Stimulated activated CD4-positive, alpha-beta T cell treated with anti-CD3 and anti-CD28 coated beads, TNF-alpha, amount 100 ng/mL, for 1 hour (primary cell): ENCODE results near the gene CEBPB.
"Not testable (repeated sequence)": the region's sequence is repeated elsewhere in the genome, so short reads cannot be mapped to it uniquely, and the experiment has no call there.

Source experiments
- DNase-seq, 3 donors: peaks; one replicate each; pipeline ENCODE4 v3.0.0-alpha.2; 2020; ENCODE audit warnings: low read depth in 3 of 3, low spot score in 1 of 3

Gene CEBPB

DNA sequence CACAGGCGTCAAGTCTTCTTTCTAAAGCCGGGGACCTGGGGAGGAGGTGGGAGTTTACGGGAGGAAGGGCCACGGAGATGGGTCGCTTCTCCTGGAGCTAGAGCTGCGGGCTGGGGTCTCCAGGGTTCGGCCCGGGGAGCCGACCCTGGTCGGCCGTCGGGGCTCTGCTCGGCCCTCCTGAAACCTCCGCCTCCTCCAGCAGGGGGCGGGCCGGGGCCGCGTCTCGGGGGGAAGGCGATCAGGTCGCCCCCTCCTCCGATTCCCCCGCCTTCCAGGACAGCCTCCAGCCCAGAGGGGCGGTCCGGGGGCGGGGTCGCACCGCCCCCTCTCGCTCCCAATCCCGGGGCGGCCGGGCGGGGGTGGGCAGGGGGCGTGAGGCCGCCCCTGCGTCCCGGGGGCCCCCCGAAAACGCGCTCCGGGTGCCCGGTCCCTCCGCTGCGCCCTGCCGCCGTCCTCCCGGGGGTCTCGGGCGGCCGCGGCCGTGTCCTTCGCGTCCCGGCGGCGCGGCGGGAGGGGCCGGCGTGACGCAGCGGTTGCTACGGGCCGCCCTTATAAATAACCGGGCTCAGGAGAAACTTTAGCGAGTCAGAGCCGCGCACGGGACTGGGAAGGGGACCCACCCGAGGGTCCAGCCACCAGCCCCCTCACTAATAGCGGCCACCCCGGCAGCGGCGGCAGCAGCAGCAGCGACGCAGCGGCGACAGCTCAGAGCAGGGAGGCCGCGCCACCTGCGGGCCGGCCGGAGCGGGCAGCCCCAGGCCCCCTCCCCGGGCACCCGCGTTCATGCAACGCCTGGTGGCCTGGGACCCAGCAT lies at the start of gene CEBPB:
Gene CEBPB (plus strand): TSS at position 580 of the 814 bp plus-strand sequence. CDS start 204 bp downstream, at position 784.
- peak; percentile 57 to 74 (median 70) for DNase-seq

DNA sequence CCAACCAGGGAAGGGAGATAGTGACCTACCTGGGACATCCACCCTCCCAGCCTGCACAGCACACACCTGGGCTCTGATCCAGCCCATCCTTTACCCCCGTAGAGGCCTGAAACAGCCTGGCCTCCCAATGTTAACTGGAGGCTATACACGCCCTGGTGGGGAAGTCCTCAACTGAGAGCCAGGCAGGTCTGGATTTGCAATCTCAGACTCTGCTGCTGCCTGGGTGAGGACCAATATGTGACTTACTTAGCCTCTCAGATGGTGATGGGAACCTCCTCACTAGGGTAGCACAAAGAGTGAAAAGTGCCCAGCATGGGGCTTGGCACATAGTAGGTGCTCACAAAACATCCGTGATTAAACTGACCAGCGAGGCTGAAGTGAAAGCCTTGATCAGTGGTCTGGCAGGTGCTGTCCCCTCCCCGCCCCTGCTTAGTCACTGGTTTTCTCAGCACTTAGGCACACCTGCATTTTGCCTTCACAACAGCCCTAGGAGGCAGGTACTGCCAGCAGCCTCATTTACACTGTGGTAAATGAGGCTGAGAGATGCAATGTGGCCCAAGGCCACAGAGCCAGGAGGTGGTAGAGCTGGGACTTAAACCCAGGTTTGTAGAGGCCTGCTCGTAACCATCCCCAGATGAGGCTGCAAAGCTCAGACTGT lies 49.5 kb upstream of the CEBPB start:
- DNase-seq, result no peak

DNA sequence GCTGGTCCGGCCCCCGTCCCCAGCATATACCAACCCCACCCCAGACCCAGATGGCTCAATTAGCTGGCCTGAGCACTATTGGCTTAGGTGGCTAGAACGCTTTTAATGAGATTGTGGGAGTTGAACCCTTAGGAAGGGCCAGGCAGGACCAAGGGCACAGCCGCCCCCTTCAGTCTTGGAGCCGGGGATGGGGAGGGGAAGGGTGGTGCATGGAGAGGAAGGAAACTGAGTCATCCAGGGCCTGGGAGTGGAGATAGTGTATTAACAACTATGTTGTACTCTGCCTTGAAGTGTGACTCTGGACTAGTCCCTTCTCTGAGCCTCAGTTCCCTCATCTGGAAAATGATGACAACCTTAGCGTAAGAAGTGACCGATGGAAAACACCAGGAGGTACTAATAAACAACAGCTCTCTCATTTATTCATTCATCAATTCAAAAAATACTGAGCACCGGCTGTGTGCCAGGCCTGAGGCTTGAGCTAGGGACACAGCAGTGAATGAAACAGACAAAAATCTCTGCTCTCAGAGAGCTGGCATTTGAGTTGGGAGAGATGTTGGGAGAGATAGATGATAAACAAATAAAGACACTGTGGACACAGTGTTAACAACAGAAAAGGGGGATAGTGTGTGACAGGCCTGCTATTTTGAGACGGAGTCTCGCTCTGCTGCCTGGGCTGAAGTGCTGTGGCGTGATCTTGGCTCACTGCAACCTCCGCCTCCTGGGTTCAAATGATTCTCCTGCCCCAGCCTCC lies 48.6 kb upstream of the CEBPB start:
- DNase-seq, result no peak

DNA sequence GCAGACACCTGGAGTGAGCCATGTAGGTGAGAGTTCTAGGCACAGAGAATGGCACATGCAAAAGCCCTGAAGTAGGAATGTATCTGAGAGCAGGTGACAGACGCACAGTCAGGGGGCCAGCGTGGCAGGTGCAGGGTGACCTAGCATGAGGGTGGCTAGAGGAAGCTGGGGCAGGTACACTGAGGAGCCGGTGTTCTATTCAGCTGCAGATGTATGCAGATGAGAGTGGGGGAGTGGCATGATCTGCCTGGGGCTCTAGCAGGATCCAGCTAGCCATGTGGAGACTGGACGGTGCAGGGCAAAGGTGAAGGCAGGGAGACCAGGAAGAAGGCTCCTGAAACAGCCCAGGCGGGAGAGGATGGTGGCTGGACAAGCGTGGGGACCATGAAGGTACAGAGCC lies 47.8 kb upstream of the CEBPB start:
- DNase-seq, result no peak

DNA sequence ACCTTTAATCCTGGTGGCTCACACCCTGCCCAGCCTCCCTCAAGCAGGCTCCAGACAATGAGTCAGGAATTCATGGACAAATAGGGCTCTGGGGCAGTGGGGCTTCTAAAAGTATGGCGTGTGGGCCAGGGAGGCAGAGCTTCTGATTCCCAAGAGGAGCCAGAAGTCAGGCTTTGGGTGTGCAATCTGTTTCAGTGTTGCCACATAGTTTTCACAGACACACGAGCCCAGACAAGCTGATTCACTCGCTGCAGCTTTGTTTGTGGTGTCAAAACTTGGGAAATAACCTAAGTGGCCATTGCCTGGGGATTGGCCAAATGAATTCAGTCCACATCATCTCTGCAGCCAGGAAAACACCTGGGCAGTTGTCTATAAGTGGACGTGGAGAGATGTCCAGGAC lies 46.3 kb upstream of the CEBPB start:
- no peak for DNase-seq

DNA sequence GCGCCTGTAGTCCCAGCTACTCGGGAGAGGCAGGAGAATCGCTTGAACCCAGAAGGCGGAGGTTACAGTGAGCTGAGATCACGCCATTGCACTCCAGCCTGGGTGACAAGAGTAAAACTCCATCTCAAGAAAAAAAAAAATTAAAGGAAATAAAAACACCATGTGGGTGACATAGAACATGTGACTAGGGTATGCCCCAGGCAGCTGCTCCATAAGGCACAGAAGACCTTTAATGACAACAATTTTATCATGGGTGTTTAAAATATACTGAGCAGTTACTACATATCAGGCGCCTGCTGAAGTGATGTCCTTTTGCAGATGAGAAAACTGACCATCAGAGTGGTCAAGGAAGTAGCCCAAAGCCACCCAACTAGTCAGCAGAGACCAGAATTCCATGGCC lies 45.1 kb upstream of the CEBPB start:
- no peak for DNase-seq

DNA sequence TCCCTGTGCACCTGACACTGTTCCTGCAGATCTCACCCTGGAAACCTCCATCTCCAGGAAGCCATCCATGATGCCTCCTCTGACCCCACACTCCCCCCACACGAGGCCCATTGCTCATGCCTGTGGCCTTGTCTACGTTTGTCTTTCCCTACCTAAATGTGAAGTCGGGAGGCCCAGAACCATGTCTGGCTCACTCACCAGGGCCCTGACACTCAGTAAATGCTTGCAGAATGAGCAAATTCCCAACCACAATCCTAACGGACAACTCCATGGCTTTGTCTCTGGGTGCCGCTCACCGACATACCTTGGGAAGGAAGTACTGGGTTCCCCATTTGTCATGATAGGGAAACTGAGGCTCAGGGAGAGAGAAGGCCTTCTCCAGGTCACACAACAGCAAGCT lies 44.4 kb upstream of the CEBPB start:
- DNase-seq, result no peak

DNA sequence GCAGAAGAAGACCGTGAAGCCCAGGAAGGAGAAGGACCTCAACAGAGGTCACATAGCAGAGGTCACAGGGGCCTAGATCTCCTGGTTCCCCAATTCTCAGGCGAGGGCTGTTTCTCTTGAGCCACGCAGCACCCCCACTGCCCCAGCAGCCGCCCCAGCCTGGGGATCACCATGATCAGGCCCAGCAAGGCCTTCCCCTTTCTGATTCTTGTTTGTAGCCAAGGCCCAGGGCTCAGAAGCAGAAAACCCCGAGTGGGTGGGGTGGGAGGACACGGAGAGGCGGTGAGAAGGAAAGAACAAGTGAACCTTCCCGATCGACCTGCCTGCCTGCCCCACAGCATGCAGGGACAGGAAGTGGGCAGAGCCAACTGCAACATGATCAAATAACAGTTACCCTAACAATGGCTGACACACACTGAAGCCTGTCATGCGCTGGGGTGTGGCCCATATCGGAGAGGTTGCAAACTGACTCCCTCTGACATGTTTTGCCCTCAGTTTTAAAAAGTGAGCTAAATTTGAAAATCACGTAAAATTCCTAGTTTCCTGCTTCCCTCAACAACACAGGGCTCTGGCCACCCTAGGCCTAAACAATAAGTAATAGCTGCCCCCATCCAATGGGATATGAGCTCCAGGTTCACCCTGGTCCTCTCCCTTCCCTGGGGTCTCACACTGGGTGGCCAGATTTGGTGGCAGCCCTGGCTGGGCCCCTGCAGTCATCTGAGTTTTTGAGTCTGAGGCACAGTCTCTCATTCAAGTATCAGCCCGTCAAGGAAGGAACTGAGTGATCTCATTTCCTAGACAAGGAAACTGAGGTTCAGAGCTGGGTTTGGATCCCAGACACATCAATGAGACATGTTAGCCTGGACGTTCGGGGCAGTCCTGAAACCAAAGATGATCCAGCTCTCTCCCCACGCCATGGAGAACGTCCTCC lies 43.6 kb upstream of the CEBPB start:
- DNase-seq, result peak; percentile 55 to 60 (median 60)

DNA sequence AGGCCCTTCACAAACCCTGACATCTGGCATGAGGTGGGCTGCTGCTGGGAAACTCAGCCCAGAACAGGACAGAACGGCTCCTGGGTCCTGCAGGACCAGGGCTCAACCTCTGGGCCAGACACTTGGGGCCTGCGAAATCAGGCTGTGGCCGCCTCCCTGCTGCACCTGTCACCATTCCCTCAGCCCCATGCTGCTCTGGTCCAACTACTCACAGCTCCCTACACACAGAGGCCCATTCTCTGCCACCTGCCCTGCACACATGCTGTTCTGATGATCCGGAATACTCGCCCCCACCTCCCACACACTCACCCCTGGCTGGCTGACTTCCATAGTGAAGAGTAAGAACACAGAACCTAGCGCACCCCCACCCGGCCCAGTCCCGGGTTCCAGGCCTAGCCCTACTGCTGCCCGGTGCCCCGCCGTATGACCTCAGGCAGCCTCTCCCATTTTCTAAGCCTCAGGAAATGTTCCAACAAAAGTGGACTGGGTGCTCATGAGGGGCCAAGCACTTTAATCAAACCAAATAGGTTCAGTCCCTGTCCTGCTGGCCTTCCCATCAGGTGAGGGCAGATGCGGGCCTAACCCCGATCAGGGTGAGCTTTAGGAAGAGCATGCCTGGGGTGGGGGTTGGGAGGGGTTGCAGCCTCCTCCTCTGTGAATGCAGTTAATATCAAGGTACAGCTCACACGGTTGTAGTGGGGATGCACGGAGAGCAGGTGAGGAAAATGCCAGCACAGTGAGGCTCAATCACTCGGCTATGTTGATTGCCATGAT lies 41.0 kb upstream of the CEBPB start:
- DNase-seq, result no peak

DNA sequence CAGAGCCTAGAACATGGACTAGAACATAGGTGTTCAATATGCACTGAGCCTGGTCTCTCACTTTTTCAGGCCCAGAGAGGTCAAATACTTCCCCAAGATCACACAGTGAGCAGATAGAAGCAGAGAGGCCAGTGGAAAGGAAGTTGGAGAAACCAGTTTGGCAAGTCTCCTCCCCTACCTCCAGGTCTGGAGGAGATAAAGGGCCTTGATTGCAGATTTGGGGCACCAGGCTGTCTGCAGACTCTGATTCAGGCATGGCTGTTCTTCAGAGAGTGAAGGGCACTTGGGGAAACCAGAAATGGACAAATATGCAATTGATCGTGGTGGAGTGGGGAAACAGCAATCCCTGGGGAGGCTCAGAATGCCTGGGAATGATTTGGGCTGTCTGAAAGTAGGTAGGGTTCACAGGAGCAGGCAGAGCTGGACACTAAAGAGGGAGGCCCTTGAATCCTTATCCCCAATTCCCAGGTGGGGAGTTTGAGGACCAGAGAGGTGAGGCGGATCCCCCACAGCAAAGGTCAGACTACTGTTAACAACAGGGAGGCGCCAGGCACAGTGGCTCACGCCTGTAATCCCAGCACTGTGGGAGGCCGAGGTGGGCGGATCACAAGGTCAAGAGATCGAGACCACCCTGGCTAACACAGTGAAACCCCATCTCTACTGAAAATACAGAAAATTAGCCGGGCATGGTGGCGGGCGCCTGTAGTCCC lies 39.4 kb upstream of the CEBPB start:
- no peak for DNase-seq

DNA sequence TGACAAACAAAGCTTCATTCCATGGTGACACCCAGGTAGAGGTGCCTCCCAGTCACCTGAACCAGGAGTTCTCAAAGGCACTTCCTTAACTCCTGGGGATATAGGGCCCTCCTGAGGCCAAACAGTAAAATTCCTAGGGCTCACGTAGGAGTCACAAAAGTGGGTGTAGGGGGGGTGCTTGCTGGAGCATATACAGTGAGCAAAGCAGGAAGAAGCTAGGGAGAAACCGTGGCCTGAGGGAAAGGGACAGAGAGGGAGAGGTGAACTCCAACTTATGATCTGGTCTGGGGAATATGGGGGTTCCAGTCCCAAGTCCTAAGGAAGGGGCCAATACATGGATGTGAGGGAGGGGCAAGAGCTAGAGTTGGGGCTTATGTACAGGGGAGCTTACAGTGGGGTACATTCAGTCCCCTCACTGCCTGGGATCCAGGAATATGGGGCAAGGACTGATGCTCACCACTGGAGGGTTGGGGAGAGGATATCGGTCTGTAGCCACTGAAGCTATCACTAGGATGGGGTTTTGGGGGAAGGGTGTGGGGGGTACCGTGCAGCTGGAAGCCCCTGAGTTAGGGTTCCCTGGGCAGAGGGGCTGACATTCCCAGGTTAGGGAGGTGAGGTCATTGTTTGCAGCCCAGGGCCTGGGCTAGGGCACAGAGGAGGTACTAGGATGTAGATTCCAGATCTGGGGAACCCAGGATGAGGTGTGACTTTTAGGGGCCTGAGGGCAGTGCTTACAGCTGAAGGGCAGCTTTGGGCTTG lies 38.1 kb upstream of the CEBPB start:
- DNase-seq, result no peak

DNA sequence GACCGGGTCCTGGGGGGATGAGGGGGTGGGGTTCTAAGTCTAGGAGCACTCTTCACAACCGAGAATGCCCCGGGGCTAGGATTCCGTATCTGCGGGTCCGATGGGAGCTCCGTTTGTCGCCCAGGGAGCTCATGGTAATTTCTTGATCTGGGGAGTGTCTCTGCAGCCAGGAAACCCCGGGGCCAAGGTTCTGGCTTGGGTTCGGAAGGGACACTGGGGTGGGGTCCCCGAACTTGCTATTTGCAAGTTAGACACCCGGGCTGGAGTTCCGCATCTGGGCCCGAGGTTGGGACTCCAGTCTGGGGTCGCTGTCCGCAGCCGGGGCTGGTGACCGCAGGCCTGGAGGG lies 37.5 kb upstream of the CEBPB start:
- peak in 1 of 3 donors; percentile 11 for DNase-seq

DNA sequence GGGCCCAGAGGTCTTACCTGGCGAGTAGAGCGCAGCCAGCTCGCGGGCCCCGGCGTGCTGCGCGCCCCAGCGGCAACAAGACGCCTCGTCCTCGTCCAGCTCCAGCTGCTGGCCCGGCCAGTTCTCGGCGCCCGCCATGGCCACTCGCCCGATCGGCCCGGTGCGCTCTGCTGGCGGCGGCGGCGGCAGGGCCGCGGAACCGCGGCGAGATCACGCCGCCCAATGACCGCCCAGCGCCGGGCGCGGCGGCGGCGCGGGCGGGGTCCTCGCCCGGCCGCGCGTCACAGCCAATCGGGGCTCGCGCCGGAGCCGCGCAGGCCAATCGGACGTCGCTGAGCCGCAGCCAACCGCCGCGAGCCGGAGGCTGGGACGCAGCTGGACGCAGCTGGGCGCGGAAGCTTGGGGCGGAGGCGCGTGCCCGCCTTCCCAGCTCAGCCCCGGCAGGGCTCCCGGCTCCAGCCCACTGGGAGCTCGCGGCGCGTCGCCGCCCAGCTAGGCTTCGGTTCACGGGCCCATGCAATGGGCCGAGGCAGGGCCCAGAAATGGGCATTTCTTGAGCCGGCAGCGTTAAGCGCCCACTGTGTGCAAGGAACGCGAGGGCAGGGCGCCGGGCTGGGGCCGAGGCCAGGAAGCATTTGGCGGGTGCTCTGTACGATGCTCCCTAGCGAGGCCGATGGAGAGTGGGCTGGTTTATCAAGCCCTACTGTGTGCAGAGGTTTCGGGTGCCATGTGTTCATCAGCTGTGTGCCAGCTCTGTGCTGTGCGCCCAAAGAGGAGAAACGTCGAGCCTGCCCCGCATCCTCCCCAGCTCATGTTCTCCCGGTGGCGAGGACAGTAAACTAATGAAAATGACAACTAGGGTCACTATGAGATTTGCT lies 36.9 kb upstream of the CEBPB start, which contains the start of gene PEDS1:
Gene PEDS1 (minus strand): TSS at position 224 of the 878 bp plus-strand sequence. CDS start 86 bp downstream, at position 138.
- peak; percentile 41 to 67 (median 53) for DNase-seq

DNA sequence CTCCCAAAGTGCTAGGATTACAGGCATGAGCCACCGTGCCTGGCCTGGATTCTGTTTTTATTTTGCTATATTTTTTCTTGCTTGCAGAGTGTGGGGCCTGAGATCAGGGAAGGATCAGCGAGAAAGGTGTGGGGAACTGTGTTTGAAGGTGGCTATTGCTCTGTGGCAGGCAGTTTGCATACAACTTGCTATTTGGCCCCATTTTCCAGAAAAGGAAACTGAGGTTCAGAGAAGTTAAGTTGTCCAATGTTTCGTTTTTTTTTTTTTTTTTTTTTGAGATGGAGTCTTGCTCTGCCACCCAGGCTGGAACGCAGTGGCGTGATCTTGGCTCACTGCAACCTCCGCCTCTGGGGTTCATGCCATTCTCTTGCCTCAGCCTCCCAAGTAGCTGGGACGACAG lies 29.1 kb upstream of the CEBPB start:
- DNase-seq, result not testable (repeated sequence)

DNA sequence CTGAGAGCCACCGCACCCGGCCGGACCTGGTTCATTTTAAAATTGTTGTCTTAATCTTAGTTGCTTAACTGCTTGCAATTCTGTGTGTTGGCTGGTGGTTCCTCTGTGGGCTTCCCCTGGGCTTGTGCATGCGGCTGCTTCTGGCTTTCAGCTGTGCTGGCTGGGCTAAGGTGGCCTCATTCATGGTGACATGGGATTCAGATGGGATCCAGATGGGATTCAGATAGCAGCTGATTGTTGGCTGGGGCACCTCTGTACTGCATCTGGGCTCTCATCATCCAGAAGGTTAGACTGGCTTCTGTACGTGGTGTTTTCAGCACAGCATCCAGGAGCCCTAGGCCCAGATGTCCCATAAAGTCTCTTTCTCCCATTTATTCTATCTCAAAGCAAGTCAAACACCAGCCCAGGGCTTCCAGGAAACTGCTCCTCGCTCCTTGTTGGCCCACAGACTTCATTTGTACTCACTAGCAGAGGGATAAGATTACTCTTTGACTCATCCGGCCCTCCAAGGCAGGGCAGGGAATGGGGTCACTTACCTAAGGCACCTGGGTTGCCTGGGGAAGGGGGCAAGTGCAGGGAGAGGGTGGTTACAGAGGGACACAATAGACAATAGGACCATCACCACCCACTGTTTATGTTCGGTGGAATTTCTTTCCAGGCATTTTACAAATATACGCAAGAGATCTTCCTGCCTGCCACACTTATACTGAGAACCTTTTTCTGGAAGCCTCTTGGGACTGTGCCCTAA lies 26.9 kb upstream of the CEBPB start:
- DNase-seq, result no peak

DNA sequence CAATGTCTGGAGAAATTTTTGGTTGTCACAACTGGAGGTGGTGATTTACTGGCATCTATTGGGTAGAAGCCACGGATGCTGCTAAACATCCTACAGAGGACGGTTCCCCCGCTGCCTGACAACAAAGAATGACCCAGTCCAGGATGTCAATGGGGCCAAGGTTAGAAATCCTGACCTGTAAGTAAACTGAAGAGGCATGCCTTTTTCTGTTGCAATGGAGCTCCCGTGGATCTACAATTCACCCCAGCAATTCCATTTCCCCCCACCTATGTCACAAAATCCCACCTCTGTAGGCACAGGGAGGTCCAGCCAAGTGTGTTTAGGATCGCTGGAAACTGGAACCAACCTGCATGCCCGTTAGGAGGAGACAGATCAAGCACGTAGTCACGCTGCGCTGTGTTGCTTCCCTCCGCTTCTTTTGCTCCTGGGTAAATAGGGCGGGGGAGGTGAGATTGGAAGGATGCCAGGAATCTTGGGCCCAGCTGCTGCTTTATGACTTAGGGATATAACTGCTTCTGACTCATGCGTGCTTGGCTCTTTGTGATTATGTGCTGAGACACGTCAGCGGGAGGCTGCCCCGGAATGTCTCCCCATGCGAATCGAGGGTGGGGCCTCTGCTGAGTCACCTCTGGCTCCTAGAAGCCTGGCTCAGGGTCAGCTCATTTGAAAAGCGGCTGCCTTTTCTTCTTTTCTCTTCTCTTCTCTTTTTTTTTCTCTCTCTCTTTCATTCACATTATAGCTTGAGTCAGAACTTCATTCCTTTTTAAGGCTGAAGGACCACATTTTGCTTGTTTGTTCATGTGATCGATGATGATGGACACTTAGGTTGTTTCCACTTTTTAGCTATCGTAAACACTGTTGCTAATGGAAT lies 24.7 kb upstream of the CEBPB start:
- DNase-seq, result peak; percentile 58 to 66 (median 63)
